ENCODE data around the gene GRM4. TPM values are rescaled to one million over a fixed set of nuclear protein-coding genes. Genes with fewer than 3 reads are reported as not detected.

Gene GRM4
- total RNA-seq, 1 donor from 2014 or later, result not detected

GRCh38 chr6:34082348-34082747, 63.5 kb downstream of the GRM4 start:
- Histone ChIP-seq H3K4me3 (no peak overlapping the region), H3K27me3 (ENCODE audit: low read depth) (peaks cover 54% of the 10 kb centered on the region), H3K36me3 (no peaks in the 10 kb centered on the region), H3K27ac (replicated peaks) (no peak overlapping the region), H3K9me3 (replicated peaks) (no peaks in the 10 kb centered on the region), H3K4me1 (no peaks in the 10 kb centered on the region)
- no peak for TF ChIP-seq CTCF (IDR thresholded peaks at IDR 0.05; ENCODE audit: borderline replicate concordance)
- intact Hi-C loops (cut with micrococcal nuclease), result no loop called here
- no peak for DNase-seq

- H3K4me3 ChIP-seq, result no peak overlapping the region
- no peaks in the 10 kb centered on the region for H3K36me3 ChIP-seq
- H3K27me3 ChIP-seq (ENCODE audit: low read depth), result peaks cover 74% of the 10 kb centered on the region
- no peak for DNase-seq
- no peak for TF ChIP-seq CTCF (IDR thresholded peaks at IDR 0.05; ENCODE audit: borderline replicate concordance)
- H3K27ac ChIP-seq (replicated peaks), result no peak overlapping the region
- no peaks in the 10 kb centered on the region for H3K4me1 ChIP-seq
- H3K9me3 ChIP-seq (replicated peaks), result no peaks in the 10 kb centered on the region
- intact Hi-C loops (cut with micrococcal nuclease), result no loop called here
Observed at GRCh38 chr6:34080357-34080756, 65.5 kb downstream of the GRM4 start.

GRCh38 chr6:34079899-34080298, 66.0 kb downstream of the GRM4 start:
- intact Hi-C loops (cut with micrococcal nuclease), result no loop called here
- no peak overlapping the region for H3K4me3 ChIP-seq
- TF ChIP-seq CTCF (IDR thresholded peaks at IDR 0.05; ENCODE audit: borderline replicate concordance), result no peak
- peaks cover 79% of the 10 kb centered on the region for H3K27me3 ChIP-seq (ENCODE audit: low read depth)
- H3K4me1 ChIP-seq, result no peaks in the 10 kb centered on the region
- H3K36me3 ChIP-seq, result no peaks in the 10 kb centered on the region
- no peak for DNase-seq
- no peaks in the 10 kb centered on the region for H3K9me3 ChIP-seq (replicated peaks)
- no peak overlapping the region for H3K27ac ChIP-seq (replicated peaks)

GRCh38 chr6:34075906-34076305, 70.0 kb downstream of the GRM4 start:
- no peaks in the 10 kb centered on the region for H3K9me3 ChIP-seq (replicated peaks)
- peaks cover 75% of the 10 kb centered on the region for H3K27me3 ChIP-seq (ENCODE audit: low read depth)
- H3K36me3 ChIP-seq, result no peaks in the 10 kb centered on the region
- no peak for TF ChIP-seq CTCF (IDR thresholded peaks at IDR 0.05; ENCODE audit: borderline replicate concordance)
- no peak overlapping the region for H3K27ac ChIP-seq (replicated peaks)
- H3K4me3 ChIP-seq, result no peak overlapping the region
- intact Hi-C loops (cut with micrococcal nuclease), result no loop called here
- H3K4me1 ChIP-seq, result no peaks in the 10 kb centered on the region
- DNase-seq, result no peak

GRCh38 chr6:34074064-34074742, 71.7 kb downstream of the GRM4 start:
- no peaks in the 10 kb centered on the region for H3K9me3 ChIP-seq (replicated peaks)
- peaks cover 74% of the 10 kb centered on the region for H3K27me3 ChIP-seq (ENCODE audit: low read depth)
- no peak for DNase-seq
- TF ChIP-seq CTCF (IDR thresholded peaks at IDR 0.05; ENCODE audit: borderline replicate concordance), result no peak
- no peak overlapping the region for H3K27ac ChIP-seq (replicated peaks)
- H3K4me1 ChIP-seq, result no peaks in the 10 kb centered on the region
- H3K36me3 ChIP-seq, result no peaks in the 10 kb centered on the region
- H3K4me3 ChIP-seq, result no peak overlapping the region
- intact Hi-C loops (cut with micrococcal nuclease), result no loop called here
